HG02870 (cell line): ENCODE data around the gene SRSF1.

Experiments
- ATAC-seq: cut with Tn5 transposase; IDR thresholded peaks from one replicate; pipeline ENCODE4 v1.9.1; 2021; ENCODE audit warnings: mild to moderate bottlenecking, moderate library complexity; ENCODE audit not compliant: unreplicated experiment

SRSF1 gene

GRCh38 chr17:58019521-58019920, 12.5 kb upstream of the SRSF1 start:
- ATAC-seq: no peak

GRCh38 chr17:58019039-58019438, 12.0 kb upstream of the SRSF1 start:
- ATAC-seq: no peak

GRCh38 chr17:58010067-58010799, 3.2 kb upstream of the SRSF1 start:
- ATAC-seq: no peak

- ATAC-seq: peak; percentile 29
Observed at GRCh38 chr17:58007781-58008706, 998 bp upstream of the SRSF1 start.

- ATAC-seq: no peak
Observed at GRCh38 chr17:58006560-58006923, 504 bp downstream of the SRSF1 start.

GRCh38 chr17:58005728-58006559, 1.1 kb downstream of the SRSF1 start:
- ATAC-seq: no peak

- ATAC-seq: no peak
Observed at GRCh38 chr17:58005031-58005727, 1.9 kb downstream of the SRSF1 start.

- no peak for ATAC-seq
Observed at GRCh38 chr17:58004060-58004459, 3.0 kb downstream of the SRSF1 start.

- no peak for ATAC-seq
Observed at GRCh38 chr17:58002973-58003372, 4.1 kb downstream of the SRSF1 start.

GRCh38 chr17:58002154-58002948, 4.7 kb downstream of the SRSF1 start:
- ATAC-seq: no peak

GRCh38 chr17:58001461-58002124, 5.5 kb downstream of the SRSF1 start:
- no peak for ATAC-seq

- ATAC-seq: no peak
Observed at GRCh38 chr17:57999496-58000017, 7.5 kb downstream of the SRSF1 start.

- ATAC-seq: no peak
Observed at GRCh38 chr17:57999010-57999495, 8.0 kb downstream of the SRSF1 start.

GRCh38 chr17:57997085-57997809, 9.8 kb downstream of the SRSF1 start:
- ATAC-seq: no peak

- ATAC-seq: no peak
Observed at GRCh38 chr17:57995076-57995956, 11.7 kb downstream of the SRSF1 start.

GRCh38 chr17:57994436-57994835, 12.6 kb downstream of the SRSF1 start:
- ATAC-seq: no peak
